Measurements from ENCODE around the gene FBXO24.

DNA sequence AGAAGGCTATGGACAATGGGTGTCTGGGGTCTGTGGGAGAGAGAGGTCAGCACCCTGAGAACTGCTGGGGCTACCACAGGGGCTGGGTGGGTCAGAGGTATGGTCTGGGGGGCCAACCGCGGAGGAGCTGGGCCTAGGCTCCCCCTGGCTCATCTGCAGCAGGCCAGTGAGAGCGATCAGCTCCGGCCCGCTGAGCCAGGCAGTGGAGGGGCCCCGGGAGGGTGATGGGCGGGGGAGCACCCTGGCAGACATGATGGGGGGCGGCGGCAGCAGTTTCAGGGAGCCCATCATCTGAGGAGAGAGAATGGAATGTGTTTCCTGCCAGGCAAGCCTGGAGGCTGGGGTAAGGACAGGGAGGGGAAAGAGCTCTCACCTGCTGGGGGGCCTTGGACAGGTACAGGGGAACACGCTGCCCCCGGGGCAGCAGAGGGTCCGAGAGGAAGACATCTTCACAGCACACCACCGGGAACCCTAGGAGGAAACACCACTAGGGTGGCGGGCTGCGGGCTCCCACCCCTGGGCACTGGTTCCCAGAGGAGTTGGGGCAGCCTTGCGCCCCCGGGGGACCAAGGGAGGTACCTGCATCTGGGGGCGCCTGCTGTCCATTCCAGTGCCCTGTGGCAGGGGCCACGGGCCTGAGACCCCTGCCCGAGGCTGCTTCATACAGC, 13.7 kb upstream of the FBXO24 start:
- TF ChIP-seq, protein P1, sequence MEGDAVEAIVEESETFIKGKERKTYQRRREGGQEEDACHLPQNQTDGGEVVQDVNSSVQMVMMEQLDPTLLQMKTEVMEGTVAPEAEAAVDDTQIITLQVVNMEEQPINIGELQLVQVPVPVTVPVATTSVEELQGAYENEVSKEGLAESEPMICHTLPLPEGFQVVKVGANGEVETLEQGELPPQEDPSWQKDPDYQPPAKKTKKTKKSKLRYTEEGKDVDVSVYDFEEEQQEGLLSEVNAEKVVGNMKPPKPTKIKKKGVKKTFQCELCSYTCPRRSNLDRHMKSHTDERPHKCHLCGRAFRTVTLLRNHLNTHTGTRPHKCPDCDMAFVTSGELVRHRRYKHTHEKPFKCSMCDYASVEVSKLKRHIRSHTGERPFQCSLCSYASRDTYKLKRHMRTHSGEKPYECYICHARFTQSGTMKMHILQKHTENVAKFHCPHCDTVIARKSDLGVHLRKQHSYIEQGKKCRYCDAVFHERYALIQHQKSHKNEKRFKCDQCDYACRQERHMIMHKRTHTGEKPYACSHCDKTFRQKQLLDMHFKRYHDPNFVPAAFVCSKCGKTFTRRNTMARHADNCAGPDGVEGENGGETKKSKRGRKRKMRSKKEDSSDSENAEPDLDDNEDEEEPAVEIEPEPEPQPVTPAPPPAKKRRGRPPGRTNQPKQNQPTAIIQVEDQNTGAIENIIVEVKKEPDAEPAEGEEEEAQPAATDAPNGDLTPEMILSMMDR (conservative IDR thresholded peaks at IDR 0.05; ENCODE audit: low read length), result no peak
- no peak for TF ChIP-seq EZH2phosphoT487 (IDR thresholded peaks at IDR 0.05; ENCODE audit: borderline replicate concordance, low read depth, low read length)
